ENCODE measurements around the gene VARS2.
A peak's percentile ranks its signal among the peaks of the same experiment; 100 is the strongest.
"Not testable (repeated sequence)": the region's sequence is repeated elsewhere in the genome, so short reads cannot be mapped to it uniquely, and the experiment has no call there.

Gene VARS2

GRCh38 chr6:30898750-30899360 is 15.2 kb upstream of the VARS2 start:
- no peak for DNase-seq (ENCODE audit: low read depth, low spot score)

GRCh38 chr6:30900863-30901417 is 13.1 kb upstream of the VARS2 start:
- no peak for DNase-seq (ENCODE audit: low read depth, low spot score)

GRCh38 chr6:30901436-30901835 is 12.6 kb upstream of the VARS2 start:
- DNase-seq (ENCODE audit: low read depth, low spot score): no peak

GRCh38 chr6:30902196-30902595 is 11.8 kb upstream of the VARS2 start:
- not testable (repeated sequence) for DNase-seq (ENCODE audit: low read depth, low spot score)

GRCh38 chr6:30902709-30903108 is 11.3 kb upstream of the VARS2 start:
- no peak for DNase-seq (ENCODE audit: low read depth, low spot score)

GRCh38 chr6:30903236-30903635 is 10.8 kb upstream of the VARS2 start:
- DNase-seq (ENCODE audit: low read depth, low spot score): no peak

GRCh38 chr6:30907290-30907757 is 6.7 kb upstream of the VARS2 start:
- not testable (repeated sequence) for DNase-seq (ENCODE audit: low read depth, low spot score)

GRCh38 chr6:30907758-30908591 is 6.1 kb upstream of the VARS2 start, which contains the start of gene GTF2H4:
TSS of gene GTF2H4 (plus strand) at chr6:30908207.
- DNase-seq (ENCODE audit: low read depth, low spot score): peak; percentile 99

- DNase-seq (ENCODE audit: low read depth, low spot score): no peak
Observed at GRCh38 chr6:30908700-30909099, 5.3 kb upstream of the VARS2 start.

GRCh38 chr6:30910473-30910872 is 3.6 kb upstream of the VARS2 start:
- DNase-seq (ENCODE audit: low read depth, low spot score): not testable (repeated sequence)

GRCh38 chr6:30912746-30913520 is 1.1 kb upstream of the VARS2 start:
- no peak for DNase-seq (ENCODE audit: low read depth, low spot score)

GRCh38 chr6:30913721-30914075 is 340 bp upstream of the VARS2 start:
- DNase-seq (ENCODE audit: low read depth, low spot score): no peak

GRCh38 chr6:30914854-30915590 is 984 bp downstream of the VARS2 start:
- no peak for DNase-seq (ENCODE audit: low read depth, low spot score)

GRCh38 chr6:30915591-30915946 is 1.5 kb downstream of the VARS2 start:
- DNase-seq (ENCODE audit: low read depth, low spot score): peak; percentile 70

GRCh38 chr6:30917041-30917440 is 3.0 kb downstream of the VARS2 start:
- DNase-seq (ENCODE audit: low read depth, low spot score): no peak

- DNase-seq (ENCODE audit: low read depth, low spot score): no peak
Observed at GRCh38 chr6:30917487-30917886, 3.4 kb downstream of the VARS2 start.

GRCh38 chr6:30918670-30919069 is 4.6 kb downstream of the VARS2 start:
- no peak for DNase-seq (ENCODE audit: low read depth, low spot score)

- no peak for DNase-seq (ENCODE audit: low read depth, low spot score)
Observed at GRCh38 chr6:30922447-30922852, 8.4 kb downstream of the VARS2 start.

GRCh38 chr6:30924040-30924627 is 10.1 kb downstream of the VARS2 start:
- not testable (repeated sequence) for DNase-seq (ENCODE audit: low read depth, low spot score)

GRCh38 chr6:30926644-30927043 is 12.6 kb downstream of the VARS2 start:
- no peak for DNase-seq (ENCODE audit: low read depth, low spot score)

- DNase-seq (ENCODE audit: low read depth, low spot score): not testable (repeated sequence)
Observed at GRCh38 chr6:30927080-30927479, 13.0 kb downstream of the VARS2 start.

Measured in ELF-1 (cell line).